Activated CD8-positive, alpha-beta memory T cell treated with anti-CD3 and anti-CD28 coated beads for 48 hours (primary cell): ENCODE data around the gene CNP.

Experiments used
- DNase-seq, 3 experiments: peaks; one replicate each; pipeline ENCODE4 v3.0.0-alpha.2; 2020; ENCODE audit warnings: low read depth in 2 of 3, low spot score in 2 of 3

The CNP gene

GRCh38 chr17:42026857-42027589 lies 60.4 kb downstream of the CNP start:
- DNase-seq = no peak
